Hematopoietic multipotent progenitor cell treated with erythropoietin and hydrocortisone succinate and interleukin-3 and kit ligand, for 6 days (in vitro differentiated cells): ENCODE measurements around the gene RAB11B.
"Not testable (repeated sequence)": the region's sequence is repeated elsewhere in the genome, so short reads cannot be mapped to it uniquely, and the experiment has no call there.

Experiments used
- DNase-seq: peaks from one replicate; pipeline ENCODE4 v3.0.0-alpha.2; 2015

The RAB11B gene

GRCh38 chr19:8371011-8371804, 19.0 kb upstream of the RAB11B start:
- DNase-seq, result peak; percentile 93

- peak; percentile 82 for DNase-seq
Observed at GRCh38 chr19:8373867-8374813, 16.0 kb upstream of the RAB11B start.

GRCh38 chr19:8375766-8376165, 14.4 kb upstream of the RAB11B start:
- DNase-seq, result not testable (repeated sequence)

- DNase-seq, result not testable (repeated sequence)
Observed at GRCh38 chr19:8376373-8376974, 13.7 kb upstream of the RAB11B start.

GRCh38 chr19:8377598-8377997, 12.6 kb upstream of the RAB11B start:
- DNase-seq, result no peak

GRCh38 chr19:8379156-8379891, 10.8 kb upstream of the RAB11B start:
- DNase-seq, result not testable (repeated sequence)

- DNase-seq, result not testable (repeated sequence)
Observed at GRCh38 chr19:8384569-8384968, 5.6 kb upstream of the RAB11B start.

- DNase-seq, result not testable (repeated sequence)
Observed at GRCh38 chr19:8385103-8385502, 5.1 kb upstream of the RAB11B start.

GRCh38 chr19:8385566-8385965, 4.6 kb upstream of the RAB11B start:
- not testable (repeated sequence) for DNase-seq

GRCh38 chr19:8386419-8386818, 3.7 kb upstream of the RAB11B start:
- not testable (repeated sequence) for DNase-seq

GRCh38 chr19:8386990-8387389, 3.2 kb upstream of the RAB11B start:
- no peak for DNase-seq

GRCh38 chr19:8387688-8388611, 2.2 kb upstream of the RAB11B start:
- DNase-seq, result no peak

- no peak for DNase-seq
Observed at GRCh38 chr19:8388612-8388958, 1.6 kb upstream of the RAB11B start.

- peak; percentile 97 for DNase-seq
Observed at GRCh38 chr19:8390617-8390981, 439 bp downstream of the RAB11B start.

GRCh38 chr19:8391198-8392016, 1.2 kb downstream of the RAB11B start:
- peak; percentile 37 for DNase-seq

- no peak for DNase-seq
Observed at GRCh38 chr19:8392017-8392591, 1.9 kb downstream of the RAB11B start.

- DNase-seq, result no peak
Observed at GRCh38 chr19:8393192-8393870, 3.2 kb downstream of the RAB11B start.

- no peak for DNase-seq
Observed at GRCh38 chr19:8393871-8394250, 3.7 kb downstream of the RAB11B start.

- DNase-seq, result no peak
Observed at GRCh38 chr19:8395621-8396082, 5.5 kb downstream of the RAB11B start.

GRCh38 chr19:8396185-8396562, 6.0 kb downstream of the RAB11B start:
- no peak for DNase-seq
